ENCODE results near the gene CYP21A2.

GRCh38 chr6:32070814-32071543 lies 32.8 kb downstream of the CYP21A2 start:
- TF ChIP-seq EZH2phosphoT487 (IDR thresholded peaks at IDR 0.05; ENCODE audit: insufficient read depth, low read depth) (no peak), EZH2 (IDR thresholded peaks at IDR 0.05; ENCODE audit: insufficient read depth, poor library complexity, severe bottlenecking) (no peak)

All from GM23248 (cell line).